Measurements from ENCODE around the gene CARNS1. TPM values are rescaled to one million over a fixed set of nuclear protein-coding genes. Genes with fewer than 3 reads are reported as not detected.

Gene CARNS1
- total RNA-seq (ENCODE audit: low replicate concordance): under 0.01 and 0.30 TPM in 2 replicates

DNA sequence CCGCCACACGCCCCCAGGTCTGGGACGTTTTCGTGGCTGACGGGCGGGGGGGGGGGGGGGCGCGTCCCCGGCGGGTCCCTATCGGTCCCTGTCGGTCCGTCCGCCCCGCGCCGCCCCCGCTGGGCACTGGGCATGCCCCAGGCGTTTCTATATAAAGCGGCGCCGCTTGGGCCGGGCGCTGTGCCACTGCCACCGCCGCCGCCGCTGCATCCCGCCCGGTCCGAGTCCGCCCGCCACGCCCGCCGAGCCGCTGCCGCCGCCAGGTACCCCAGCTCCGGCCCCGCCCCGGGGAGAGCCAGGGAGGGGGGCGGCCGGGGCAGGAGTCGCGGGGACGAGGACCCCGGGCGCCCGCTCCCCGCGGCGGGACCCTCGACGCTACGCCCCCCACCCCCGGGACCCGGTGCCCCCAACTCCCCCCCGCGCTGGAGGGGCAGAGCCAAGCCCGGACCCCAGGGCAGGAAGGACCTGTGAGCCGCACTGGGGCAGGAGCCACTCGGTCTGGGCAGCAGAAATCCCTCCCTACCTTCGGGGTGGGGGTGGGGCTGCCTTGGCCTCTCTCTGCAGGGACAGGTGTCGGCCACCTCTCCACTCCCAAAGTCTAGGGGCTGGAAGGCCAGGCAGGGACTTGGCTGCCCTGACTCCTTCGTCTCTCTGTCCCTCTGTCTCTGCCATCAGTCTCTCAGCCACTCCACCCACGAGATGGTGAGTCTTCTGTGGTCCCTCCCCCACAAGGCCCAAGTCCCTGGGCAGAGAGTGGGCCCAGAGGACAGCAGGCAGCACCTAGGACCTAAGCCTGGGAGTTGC is at the start of gene CARNS1:
TSS of gene CARNS1 (plus strand) at position 178 of the 804 bp plus-strand sequence. CDS start at position 700, 522 bp downstream.

GRCh38 chr11:67372993-67373647 is 42.4 kb upstream of the CARNS1 start, which contains the start of gene CLCF1:
CLCF1 (minus strand) TSS chr11:67373598; CDS start chr11:67373539, 59 bp downstream.

DNA sequence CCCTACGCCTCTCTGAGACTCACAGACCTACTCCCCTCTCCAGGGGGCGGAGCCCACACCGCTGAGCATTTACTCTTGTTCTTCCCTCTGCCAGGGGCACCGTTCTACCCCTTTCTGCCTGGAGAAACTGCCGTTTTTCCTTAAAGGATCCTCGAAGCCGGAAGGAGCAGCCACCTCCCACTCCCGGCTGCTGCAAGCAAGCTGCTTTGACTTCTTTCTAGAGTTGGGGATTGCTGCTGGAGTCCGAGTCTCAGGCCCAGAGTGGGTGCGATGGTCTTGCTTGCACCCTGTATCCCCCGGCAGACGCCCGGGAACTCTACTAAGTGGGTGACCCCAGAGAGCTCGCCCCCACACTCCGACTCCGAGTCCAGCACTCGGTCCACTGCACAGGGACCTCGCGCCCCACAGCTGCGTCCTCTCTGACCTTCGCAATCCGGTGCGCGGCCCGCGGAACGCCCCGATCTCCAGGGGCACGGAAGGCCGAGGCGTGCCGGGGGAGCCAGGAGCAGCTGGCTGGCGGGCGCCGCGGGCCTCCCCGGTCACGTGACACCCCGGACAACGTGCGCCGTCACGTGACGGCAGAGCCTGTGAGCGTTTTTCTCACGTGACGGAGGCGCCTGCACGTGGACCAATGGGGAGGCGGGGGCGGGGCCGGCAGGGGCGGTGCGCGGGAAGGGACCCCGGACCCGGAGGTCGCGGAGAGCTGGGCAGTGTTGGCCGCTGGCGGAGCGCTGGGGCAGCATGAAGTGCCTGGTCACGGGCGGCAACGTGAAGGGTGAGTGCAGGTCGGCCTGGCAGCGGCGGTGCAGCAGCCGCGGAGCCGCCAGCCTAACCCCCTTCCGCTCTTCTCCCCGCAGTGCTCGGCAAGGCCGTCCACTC is 23.9 kb upstream of the CARNS1 start, which contains the start of gene RAD9A:
TSS of gene RAD9A (plus strand) at position 683 of the 879 bp plus-strand sequence. CDS start at position 742, 59 bp downstream.

DNA sequence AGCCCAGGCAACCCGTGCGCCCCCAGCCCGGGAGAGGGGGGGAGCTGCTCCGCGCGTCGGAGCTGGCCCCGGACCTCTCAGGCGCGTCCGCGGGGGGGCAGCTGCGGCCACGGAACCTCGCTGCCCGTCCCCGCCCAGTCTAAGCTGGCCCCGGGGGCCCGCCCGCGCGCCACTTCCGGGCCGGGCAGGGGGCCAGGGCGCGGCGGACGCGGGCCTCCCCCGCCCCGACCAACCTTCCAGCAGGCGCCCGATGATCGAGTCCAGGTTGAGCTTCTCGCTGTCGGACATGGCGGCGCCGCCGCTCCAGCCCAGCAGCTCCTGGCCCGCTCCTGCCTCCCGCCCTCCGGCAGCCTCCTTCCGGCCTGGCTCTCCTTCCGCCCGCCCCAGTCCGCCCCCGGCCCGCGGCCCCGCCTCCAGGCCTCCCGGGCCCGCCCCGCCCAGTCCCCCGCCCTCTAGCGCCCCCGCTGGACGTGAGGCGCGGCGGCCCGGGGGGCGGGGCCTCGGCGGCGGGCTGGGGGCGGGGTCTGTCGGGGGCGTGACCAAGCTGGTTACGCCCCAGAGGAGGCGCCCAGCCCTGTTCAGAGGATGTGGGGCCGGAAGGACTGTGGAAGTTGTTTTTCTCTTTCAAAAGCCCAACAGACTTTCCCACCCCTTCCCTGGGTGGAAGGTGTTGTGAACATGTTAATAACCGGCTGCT is 13.8 kb upstream of the CARNS1 start, which contains the start of gene PPP1CA:
TSS of gene PPP1CA (minus strand) at position 364 of the 697 bp plus-strand sequence. CDS start at position 288, 76 bp downstream.

GRCh38 chr11:67428052-67429001 is 12.8 kb downstream of the CARNS1 start, which contains the start of gene RPS6KB2:
RPS6KB2 (plus strand) TSS chr11:67428494; CDS start chr11:67428546, 52 bp downstream.

GRCh38 chr11:67437082-67437808 is 21.8 kb downstream of the CARNS1 start, which contains the start of gene PTPRCAP:
PTPRCAP (minus strand) TSS chr11:67437682; CDS start chr11:67437619, 63 bp downstream.

DNA sequence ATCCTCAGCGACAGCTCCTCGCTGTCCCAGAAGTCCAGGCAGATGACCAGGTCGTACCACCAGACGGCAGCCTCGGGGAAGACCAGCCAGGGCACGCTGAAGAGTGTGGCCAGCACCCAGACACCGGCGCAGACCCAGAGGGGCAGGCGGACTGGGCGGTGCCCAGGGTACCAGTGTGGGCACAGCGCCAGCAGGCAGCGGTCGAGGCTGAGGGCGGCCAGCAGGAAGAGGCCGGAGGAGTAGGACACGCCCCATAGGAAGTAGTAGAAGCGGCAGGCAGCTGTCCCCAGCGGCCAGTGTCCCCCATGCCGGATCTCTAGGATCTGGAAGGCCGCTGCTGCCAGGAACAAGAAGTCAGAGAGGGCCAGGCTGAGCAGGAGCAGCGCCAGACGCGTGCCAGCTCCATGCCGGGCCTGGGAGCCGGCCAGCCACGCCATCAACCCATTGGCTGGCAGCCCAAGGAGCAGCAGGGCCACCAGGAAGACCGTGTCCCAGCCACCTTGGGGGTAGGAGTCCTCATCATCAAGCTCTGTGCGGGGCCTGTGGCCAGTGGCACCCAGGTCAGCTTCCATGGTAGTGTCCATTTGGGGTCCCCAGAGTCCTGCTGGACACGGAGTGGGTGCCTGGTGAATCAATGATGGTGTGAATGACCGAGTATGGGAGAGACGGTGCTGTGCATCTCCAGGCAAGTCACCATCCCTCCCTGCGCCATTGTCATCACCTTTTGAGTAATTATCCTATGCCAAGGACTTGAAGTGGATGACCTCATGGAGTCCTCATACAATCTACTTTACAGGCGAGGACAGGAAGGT is 36.9 kb downstream of the CARNS1 start, which contains the start of gene GPR152:
TSS of gene GPR152 (minus strand) at position 589 of the 812 bp plus-strand sequence. CDS start at position 584, 5 bp downstream.

DNA sequence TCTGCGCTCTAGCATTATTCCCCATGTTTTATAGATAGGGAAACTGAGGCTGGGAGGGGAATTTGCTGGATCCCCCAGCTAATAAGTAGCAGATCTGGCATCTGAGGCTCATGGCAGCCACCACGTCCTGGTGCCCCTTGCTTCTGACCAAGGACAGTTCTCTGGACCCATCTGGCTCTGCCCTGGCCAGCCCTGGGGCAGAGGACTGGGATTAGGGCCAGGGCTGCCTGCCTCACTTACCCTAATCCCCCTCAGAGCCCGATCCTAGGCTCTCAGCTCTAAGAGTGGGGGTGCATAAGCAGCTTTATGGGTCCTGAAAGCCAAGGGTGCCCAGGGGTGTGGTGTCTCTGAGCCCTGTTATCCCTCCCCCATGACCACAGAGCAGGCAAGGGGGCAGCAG is 39.6 kb downstream of the CARNS1 start, which contains the start of gene CABP4:
TSS of gene CABP4 (plus strand) at position 301 of the 400 bp plus-strand sequence. CDS start at position 371, 70 bp downstream.

GRCh38 chr11:67468759-67469507 is 53.5 kb downstream of the CARNS1 start, which contains the start of gene TMEM134:
TMEM134 (minus strand) TSS chr11:67469251; CDS start chr11:67469192, 59 bp downstream.

Other genes starting within 250 kb of the CARNS1 start
- gene GRK2, start 149.2 kb upstream of the CARNS1 start, total RNA-seq (ENCODE audit: low replicate concordance): 20.2 and 31.6 TPM in 2 replicates
- gene ANKRD13D, start 126.4 kb upstream of the CARNS1 start, total RNA-seq (ENCODE audit: low replicate concordance): 32.9 and 34.9 TPM in 2 replicates
- gene SSH3, start 112.1 kb upstream of the CARNS1 start, total RNA-seq (ENCODE audit: low replicate concordance): 8.1 and 10.2 TPM in 2 replicates
- 24.2 and 71.2 TPM in 2 replicates for gene POLD4, start 62.1 kb upstream of the CARNS1 start, total RNA-seq (ENCODE audit: low replicate concordance)
- gene CLCF1, start 42.1 kb upstream of the CARNS1 start, total RNA-seq (ENCODE audit: low replicate concordance): 1.8 and 3.9 TPM in 2 replicates
- 4.1 and 4.8 TPM in 2 replicates for gene RAD9A, start 23.7 kb upstream of the CARNS1 start, total RNA-seq (ENCODE audit: low replicate concordance)
- 81.6 and 202 TPM in 2 replicates for gene PPP1CA, start 13.8 kb upstream of the CARNS1 start, total RNA-seq (ENCODE audit: low replicate concordance)
- gene TBC1D10C, start 11.6 kb upstream of the CARNS1 start, total RNA-seq (ENCODE audit: low replicate concordance): not detected in 2 replicates
- 24.3 and 55.9 TPM in 2 replicates for gene RPS6KB2, start 12.8 kb downstream of the CARNS1 start, total RNA-seq (ENCODE audit: low replicate concordance)
- gene PTPRCAP, start 22.0 kb downstream of the CARNS1 start, total RNA-seq (ENCODE audit: low replicate concordance): 0.23 and 0.30 TPM in 2 replicates
- 147 and 225 TPM in 2 replicates for gene CORO1B, start 27.8 kb downstream of the CARNS1 start, total RNA-seq (ENCODE audit: low replicate concordance)
- gene GPR152, start 37.1 kb downstream of the CARNS1 start, total RNA-seq (ENCODE audit: low replicate concordance): not detected in 2 replicates
- not detected in 2 replicates for gene CABP4, start 39.7 kb downstream of the CARNS1 start, total RNA-seq (ENCODE audit: low replicate concordance)
- 4.1 and 24.4 TPM in 2 replicates for gene TMEM134, start 53.6 kb downstream of the CARNS1 start, total RNA-seq (ENCODE audit: low replicate concordance)
- gene AIP, start 67.3 kb downstream of the CARNS1 start, total RNA-seq (ENCODE audit: low replicate concordance): 128 and 227 TPM in 2 replicates
- 26.0 and 28.7 TPM in 2 replicates for gene PITPNM1, start 89.7 kb downstream of the CARNS1 start, total RNA-seq (ENCODE audit: low replicate concordance)
- gene CDK2AP2, start 92.5 kb downstream of the CARNS1 start, total RNA-seq (ENCODE audit: low replicate concordance): 2.8 and 16.2 TPM in 2 replicates
- gene CABP2, start 107.8 kb downstream of the CARNS1 start, total RNA-seq (ENCODE audit: low replicate concordance): not detected in 2 replicates
- gene GSTP1, start 168.1 kb downstream of the CARNS1 start, total RNA-seq (ENCODE audit: low replicate concordance): 443 and 1,598 TPM in 2 replicates
- gene NDUFV1, start 191.3 kb downstream of the CARNS1 start, total RNA-seq (ENCODE audit: low replicate concordance): 201 and 458 TPM in 2 replicates
- 3.6 and 4.4 TPM in 2 replicates for gene NUDT8, start 214.3 kb downstream of the CARNS1 start, total RNA-seq (ENCODE audit: low replicate concordance)
- not detected in 2 replicates for gene TBX10, start 224.1 kb downstream of the CARNS1 start, total RNA-seq (ENCODE audit: low replicate concordance)
- not detected in 2 replicates for gene ACY3, start 235.1 kb downstream of the CARNS1 start, total RNA-seq (ENCODE audit: low replicate concordance)